GM21390 (cell line): Measurements from ENCODE around the gene TMEM11.

Experiments used
- ATAC-seq: cut with Tn5 transposase; IDR thresholded peaks from one replicate; pipeline ENCODE4 v1.9.1; 2021; ENCODE audit not compliant: unreplicated experiment

The TMEM11 gene, protein sequence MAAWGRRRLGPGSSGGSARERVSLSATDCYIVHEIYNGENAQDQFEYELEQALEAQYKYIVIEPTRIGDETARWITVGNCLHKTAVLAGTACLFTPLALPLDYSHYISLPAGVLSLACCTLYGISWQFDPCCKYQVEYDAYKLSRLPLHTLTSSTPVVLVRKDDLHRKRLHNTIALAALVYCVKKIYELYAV

DNA sequence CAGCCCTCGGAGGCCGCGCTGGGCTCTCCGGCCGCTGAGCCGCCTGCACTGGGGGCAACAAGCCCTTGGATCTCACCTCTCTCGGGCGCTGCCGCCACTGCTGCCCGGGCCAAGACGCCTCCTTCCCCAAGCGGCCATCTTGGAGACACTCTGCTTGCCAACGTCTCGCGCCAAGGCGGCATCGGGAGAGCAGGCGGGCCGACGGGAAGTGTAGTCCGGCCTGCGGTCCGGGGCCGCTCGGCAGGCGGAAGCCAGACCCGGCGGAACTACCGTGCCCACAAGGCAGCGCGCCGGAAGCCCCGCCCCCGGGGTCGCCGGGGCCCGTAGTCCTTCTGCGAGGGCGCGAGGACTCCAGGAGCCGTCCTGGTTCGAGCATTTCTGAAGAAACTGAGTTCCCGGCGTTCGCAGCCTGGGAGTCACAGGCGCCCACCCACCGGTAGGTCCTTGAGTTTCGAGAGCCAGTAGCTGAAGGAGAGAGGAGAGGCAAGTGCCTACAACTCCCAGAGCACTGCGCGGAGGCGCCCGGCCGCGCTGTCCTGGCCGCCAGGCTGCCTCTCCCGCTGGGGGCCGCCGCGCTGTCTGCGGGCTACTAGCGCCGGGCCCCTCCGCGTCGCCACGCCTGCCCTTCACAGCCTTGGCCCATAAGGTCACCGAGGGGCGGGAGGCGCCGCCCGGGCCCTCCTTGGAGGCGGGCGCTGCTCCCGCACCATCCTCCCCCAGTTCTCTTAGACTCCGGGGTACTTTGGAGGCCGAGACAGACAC, at the start of gene TMEM11:
TSS of gene TMEM11 (minus strand) at position 147 of the 762 bp plus-strand sequence. CDS start at position 138, 9 bp downstream.
- ATAC-seq: peak; percentile 82

DNA sequence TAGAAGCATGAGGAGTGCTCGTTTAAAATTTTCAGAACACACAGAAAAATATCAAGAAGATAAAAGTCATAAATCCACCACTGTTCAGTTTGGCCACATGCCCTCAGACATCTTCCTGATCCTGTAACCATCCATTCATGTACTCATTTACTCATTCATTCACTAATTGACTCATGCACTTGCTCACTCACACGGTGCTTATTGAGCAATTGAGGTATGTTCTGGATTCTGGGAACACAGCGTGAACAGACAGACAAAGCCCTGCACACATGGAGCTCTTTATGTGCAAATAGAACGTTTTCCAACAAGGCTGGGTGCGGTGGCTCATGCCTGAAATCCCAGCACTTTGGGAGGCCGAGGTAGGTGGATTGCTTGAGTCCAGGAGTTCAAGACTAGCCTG, 49.4 kb upstream of the TMEM11 start:
- ATAC-seq: no peak

DNA sequence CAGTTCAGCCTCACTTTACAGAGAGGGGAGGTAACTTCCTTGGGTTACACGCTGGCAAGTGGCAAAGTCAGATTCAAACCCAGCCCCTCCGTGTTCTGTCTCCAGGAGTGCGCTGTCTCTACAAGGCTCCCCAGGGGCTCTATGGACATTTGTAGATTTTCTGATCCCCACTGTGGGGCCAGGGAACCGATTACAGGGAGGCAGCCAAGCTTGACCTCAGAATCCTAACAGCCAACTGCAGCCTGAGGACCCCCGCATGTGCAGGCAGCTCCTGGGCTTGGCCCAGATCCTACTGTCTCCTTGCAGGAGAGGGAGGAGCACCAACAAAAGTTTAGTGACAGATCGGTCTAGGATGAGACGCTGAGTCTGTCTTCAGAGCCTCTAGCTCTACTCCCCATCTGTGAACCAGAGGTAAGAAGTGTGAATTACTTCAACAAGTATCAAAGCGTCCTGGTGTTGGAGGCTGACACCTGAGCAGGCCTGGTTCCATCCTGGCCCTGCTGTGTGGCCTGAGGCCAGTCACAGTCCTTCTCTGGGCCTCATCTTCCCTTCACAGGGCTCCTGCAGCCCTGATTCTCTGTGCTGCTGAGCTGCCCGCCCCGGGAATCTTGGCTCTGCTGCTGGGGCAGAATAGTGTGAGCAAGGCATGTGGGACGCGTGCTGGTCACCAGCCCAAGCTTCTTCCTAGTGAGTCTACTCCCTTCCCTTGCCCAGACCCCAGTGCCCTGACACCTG, 48.5 kb upstream of the TMEM11 start:
- ATAC-seq: no peak

DNA sequence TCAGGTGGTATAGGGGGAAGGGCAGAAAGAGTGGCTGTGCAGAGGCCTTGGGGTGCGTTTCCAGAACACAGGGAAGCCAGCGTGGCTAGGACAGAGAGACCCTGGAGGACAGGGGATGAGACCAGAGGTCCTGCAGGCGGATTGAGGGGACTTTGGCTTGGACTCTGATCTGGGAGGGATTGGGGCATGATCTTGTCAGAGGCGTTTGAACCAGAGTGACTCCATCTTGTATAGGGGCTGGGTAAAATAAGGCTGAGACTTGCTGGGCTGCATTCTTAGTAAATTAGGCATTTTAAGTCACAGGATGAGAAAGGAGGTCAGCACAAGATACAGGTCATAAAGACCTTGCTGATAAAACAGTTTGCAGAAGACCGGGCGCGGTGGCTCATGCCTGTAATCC, 44.6 kb upstream of the TMEM11 start:
- ATAC-seq: no peak

DNA sequence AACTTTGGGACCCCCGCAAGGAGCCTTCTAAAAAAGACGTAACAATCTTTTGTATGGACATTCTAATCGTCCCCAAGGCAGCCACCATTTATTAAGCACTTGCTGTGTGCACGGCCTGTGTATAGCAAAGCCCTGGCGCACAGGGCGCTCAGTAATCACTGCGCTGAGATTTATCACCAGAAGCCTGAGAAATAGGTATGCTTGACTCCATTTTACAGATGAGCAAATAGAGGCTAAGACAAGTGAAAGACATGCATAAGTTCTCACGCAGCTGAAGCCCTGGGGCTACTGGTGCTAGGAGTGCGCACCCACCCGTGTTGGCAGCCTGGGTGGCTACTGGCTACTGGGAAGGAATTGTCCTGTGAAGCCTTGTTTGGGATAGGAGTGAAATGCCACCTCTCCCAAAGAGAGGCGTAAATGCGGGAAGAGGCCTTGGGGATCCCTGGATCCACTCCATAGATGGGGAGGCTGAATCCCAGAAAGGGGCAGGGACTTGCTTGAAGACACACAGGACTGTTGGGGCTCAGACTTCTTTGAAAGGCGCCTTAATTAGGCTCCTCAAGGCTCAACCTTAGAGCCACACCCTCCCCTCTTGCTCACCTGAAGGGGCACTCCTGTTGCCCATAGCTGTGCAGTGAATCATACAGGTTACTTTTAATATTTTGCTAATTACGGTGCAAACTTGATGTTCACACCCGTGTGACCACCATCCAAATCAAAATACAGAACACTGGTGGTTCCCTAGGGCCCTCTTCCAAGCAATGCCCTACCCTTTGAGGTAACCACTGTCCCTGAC, 39.9 kb upstream of the TMEM11 start:
- peak; percentile 8 for ATAC-seq

DNA sequence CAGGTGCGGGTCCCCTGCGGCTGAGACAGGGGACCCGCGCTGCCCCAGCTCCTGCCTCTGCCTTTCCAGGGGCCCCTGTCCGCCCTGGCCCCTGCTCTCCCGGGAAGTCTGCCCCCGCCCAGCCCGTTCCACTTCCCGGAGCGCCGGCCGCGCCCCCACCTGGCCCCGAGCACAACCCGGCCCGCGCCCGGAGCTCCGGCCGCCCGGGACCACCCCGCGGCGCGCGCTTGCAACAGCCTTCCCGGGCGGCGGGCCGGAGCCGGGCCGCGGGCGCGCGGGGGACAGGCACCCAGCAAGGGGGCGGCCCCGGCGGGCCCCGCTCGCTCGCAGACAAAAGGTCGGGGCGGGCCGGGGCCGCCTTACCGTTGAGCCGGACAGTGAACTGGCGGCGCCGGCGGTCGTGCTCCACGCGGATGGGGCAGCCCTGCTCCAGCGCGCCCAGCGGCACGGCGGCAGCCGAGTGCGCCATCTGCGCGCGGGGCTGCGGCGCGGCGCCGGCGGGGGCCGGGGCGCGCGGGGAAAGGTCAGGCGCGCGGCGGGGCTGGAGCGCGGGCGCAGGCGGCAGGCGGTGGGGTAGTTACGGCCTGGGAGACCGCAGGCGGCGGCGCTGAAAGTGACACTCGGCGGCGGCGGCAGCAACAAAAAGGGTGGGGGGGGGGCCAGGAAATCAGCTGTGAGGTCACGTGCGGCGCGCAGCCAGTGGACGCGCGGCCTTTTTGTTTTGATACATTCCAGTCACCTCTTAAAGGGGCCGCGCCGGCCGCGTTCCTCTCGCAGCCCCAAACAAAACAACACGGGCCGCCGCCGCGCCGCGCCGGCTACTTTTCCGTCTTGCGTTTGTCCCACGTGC, 39.1 kb upstream of the TMEM11 start, which contains the start of gene NATD1:
TSS of gene NATD1 (minus strand) at position 615 of the 850 bp plus-strand sequence. CDS start at position 469, 146 bp downstream.
- ATAC-seq: peak; percentile 60

DNA sequence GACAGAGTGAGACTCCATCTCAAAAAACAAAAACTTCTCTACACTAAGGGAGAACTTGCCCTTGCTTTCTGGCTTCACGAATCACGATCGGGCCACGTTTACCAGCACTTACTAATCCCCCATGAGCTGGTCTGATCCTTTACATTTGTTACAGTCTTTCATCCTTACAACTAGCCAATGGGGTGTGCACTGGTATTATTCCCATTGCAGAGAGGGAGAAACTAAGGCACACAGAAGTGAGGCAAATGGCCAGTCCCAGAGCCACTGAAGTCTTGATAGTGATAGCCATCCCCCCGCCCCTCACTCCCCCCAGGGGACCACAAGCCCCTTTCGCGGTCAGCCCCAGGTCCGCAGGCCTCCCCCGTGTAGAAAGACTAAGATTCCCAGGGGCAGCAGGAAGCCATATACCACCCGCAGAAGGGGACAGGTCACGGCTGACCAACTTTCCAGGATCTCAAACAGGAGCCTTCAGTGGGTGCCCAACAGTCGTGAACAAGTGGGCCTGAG, 38.4 kb upstream of the TMEM11 start:
- peak; percentile 4 for ATAC-seq

DNA sequence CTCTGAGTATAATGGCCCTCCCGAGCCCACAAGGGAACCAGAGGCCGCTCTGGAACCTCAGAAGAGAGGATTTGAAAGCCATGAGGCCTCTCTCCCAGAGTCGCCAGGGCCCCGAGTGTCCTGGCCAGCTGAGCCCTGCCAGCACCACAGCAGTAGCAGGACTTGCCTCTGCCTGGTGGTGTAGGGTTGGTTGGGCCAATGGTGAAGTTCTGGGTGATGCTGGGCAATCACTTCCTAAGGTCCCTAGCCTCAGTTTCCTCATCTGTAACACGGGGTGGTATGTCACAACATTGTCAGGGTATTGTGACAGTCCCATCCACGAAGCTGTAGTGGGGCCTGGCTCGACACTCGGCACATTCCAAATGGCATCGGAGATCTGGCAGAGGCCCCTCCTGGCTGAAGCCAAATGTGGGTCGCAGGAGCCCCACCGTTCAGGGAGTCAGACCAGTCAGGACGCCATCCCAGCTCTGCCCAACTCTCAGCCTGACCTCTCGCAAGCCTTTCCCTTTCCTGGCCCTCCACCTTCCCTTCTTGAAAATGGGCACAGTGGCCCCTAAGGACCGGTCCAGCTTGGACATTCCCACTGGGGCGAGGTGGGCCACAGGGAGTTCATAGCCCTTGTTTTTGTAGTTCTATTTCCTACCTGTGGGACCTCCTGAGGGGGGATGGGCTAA, 37.5 kb upstream of the TMEM11 start:
- ATAC-seq: no peak

DNA sequence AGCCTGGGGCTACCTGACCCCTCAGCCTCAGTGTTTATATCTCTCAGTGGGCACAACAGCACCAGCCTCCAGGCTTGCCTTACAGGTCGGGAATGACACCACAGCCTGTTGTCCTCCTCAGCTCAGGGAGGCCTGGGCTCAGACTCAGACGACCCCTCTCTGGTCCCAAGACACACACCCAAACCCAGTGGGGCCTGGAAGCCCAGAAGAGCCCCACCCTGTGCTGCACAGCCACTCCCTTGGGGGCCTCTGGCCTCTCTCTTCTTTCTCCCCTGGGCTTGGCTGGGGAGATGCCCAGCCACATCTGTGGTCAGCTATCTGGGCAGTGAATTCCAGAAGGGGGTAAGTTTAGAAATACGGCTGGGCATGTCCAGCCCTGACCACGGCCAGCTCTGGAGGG, 36.9 kb upstream of the TMEM11 start:
- ATAC-seq: no peak

DNA sequence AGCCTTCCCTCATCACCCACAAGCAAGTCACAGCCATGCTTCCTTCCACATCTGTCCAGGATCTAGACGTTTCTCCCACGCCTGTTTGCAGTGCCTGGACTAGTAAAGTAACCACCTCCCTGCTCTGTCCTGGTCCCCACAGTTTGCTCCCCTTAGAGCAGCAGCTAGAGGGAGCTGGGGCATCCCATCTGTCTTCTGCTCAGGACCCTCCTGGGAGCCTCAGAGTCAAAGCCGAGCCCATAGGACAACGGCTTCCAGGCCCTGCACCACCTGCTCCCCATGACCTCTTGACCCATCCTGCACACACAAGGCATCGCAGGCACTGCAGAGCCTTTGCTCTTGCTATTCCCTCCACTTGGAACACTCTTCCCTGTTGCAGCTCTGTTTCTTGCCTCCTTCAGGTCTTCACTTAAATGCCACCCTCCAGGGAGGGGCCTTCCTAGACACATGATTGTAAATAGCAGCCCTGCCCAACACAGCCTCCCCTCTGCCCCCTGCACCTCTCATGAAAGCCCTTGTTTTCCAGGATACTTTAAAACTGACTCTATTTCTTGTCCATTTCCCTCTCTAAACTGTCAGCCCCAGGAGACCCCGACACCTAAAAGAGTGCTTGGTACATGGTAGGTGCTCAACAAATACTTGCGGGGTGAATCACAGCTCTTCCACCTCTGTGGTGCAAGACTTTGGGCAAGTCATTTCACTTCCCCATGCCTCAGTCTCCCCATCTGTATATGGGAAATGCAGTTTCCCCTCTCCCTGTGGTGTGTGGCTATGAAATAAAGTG, 36.2 kb upstream of the TMEM11 start:
- no peak for ATAC-seq

DNA sequence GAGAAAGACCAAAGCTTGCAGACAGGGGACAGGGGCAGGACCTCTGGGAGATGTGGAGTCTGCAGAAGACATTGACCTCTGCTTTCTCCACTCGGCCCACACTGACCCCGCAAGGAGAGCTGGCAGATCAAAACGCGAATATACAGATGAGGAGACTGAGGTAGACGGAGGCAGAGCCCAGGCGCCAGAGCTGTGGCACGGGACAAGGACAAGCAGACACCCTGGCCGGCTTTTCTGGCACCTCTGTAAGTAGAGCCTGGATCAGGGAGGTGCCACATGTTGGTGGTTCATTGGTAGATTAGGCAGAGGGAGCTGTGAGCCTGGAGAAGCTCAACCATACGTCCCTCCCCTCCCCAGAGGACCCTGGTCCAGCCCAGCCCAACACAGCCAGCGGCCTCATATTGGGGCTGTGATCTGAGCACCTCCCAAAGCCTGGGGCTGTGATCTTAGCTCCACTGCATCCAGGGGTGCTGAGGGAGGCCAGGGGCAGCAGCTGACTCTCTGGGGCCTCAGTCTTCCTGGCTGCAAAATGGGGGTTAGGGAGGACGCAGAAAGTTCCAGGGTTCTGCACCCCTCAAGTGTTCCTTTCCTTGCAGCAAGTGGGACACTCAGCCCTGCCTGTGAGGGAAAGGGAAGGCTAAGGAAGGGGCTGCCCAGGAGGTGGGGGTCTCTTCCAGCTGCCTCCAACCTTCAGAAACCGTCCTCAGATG, 35.3 kb upstream of the TMEM11 start:
- no peak for ATAC-seq

DNA sequence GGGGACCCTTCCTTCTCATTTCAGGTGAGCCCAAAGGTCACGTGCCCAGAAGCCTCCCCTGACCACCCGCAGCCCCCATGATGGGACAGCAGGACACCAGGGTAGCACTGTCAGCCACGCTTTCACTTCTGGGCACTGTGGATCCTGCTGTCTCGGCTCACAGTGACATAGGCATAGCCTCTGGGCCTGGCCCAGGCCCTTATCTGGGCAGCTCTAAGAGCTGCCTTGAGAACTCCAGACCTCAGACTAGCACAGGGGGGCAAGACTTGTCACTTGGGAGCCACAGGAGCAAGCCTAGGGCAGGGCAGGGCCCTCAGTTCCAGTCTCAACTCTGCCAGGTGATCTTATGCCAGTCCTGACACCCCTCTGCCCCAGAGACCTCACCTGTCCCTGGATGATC, 34.5 kb upstream of the TMEM11 start:
- no peak for ATAC-seq

DNA sequence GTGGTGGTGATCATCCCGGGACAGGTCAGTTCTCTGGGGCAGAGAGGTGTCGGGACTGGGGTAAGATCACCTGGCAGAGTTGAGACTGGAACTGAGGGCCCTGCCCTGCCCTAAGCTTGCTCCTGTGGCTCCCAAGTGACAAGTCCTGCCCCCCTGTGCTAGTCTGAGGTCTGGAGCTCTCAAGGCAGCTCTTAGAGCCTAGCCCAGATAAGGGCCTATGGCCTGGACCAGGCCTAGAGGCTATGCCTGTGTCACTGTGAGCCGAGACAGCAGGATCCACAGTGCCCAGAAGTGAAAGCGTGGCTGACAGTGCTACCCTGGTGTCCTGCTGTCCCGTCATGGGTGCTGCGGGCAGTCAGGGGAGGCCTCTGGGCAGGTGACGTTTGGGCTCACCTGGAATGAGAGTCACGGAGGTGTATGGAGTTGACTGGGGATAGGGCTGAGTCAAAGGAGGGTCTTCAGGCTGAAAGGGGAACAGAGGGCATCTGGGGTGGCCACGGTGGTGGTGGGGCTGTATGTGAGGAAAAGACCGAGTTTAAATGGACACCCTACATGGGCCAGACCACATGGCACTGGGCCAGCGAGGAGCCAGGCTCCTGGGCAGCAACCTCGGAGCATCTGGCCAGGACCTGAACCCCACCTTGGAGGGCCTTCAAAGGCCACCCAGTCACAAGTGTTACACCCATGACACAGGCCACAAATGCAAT, 33.7 kb upstream of the TMEM11 start:
- ATAC-seq: no peak

DNA sequence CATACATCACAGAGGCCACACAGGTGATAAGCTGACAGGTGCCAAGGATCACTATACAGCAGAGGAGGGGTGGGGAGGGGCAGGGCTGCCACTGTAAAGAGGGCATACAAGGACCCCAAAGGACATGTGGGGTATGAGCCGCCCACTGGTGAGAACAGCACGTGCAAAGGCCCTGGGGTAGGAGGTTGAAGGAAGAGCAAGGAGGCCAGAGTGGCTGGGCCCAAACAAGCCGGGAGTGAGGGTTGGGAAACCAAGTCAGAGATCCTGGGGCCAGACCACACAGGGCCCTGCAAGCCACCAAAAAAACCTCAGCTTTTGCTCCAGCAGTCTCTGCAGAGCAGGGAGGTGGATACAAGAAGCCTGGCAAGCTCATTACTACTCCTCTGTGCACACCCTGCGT, 32.7 kb upstream of the TMEM11 start:
- no peak for ATAC-seq

DNA sequence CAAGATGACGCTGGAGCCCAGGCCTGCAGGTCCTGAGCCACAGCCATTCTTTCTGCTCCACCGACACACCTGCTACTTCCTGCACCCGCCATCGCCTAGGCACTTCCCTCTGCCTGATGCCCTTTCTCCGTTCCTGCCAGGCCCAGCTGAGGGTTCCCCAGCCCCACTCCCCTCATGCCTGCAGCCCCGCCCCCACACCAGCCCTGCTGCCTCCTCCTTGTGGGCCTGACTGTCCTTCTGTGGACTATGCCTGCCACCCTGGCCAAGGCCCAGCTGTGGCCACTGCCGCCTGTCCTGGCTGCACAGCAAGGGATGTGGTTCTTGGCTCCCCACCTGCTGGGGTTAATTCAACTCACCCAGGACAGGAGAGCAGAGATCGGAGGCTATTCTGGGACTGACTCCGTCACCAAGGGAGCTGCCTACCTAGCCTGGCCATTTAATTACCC, 31.7 kb upstream of the TMEM11 start:
- no peak for ATAC-seq

DNA sequence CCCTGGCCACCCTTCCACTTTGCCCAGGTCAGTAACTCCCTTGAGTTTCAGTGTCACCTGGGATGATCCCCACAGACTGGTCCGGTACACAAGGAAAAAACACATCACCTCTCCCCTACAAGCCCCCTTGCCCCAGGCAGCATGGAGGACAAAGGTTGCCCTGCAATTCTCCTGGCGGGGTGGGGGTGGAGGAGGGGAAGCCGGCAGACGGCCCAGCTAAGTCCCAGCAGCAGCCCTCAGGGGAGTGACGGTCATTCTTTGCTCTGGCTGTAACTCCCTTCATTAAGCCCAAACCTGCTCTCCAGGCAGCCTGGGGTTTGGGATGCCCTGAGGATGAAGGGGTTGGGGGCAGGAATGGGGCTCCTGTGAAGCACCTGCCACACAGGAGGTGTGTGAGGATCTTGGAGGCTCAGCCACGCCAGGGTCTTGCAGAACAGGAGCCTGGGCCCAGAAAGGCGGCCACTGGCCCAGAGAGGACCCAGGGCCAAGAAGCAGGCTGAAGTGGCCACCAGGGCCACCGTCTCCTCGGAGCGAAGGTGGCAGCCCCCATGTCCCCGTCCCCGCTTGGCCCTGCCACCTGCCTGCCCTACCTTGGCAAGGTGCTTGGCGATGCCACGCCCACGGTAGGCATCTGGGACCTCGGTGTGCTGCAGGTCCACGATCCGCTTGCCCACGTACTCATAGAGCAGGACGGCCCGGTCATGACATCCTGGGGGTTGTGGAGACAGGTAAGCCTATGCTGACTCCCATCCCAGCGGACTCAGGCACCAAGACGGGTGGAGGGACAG, 29.7 kb upstream of the TMEM11 start:
- no peak for ATAC-seq
